Breast epithelium (tissue), 4 donors: ENCODE measurements around the gene MAK. TPM values are rescaled to one million over a fixed set of nuclear protein-coding genes. Genes with fewer than 3 reads are reported as not detected.
"Not testable (repeated sequence)": the region's sequence is repeated elsewhere in the genome, so short reads cannot be mapped to it uniquely, and the experiment has no call there.

ENCODE experiments used
- DNase-seq, 2 donors: peaks; one replicate each; pipeline ENCODE4 v3.0.0-alpha.2; 2019; ENCODE audit warnings: low spot score in 2 of 2
- H3K27ac ChIP-seq, 2 donors: fragments of 200-600 bp; sonication (generic) in 1 of 2; one replicate each; pipeline ENCODE4 v1.5.1; 2016 to 2019; ENCODE audit warnings: mild to moderate bottlenecking in 1 of 2
- H3K27me3 ChIP-seq, 2 donors: fragments of 200-600 bp; sonication (generic) in 1 of 2; one replicate each; pipeline versions ENCODE4 v1.5.1 to v1.6.0; 2017 to 2019; ENCODE audit warnings: control low read depth in 1 of 2, mild to moderate bottlenecking in 1 of 2
- H3K36me3 ChIP-seq: fragments of 200-600 bp; one replicate; pipeline ENCODE4 v1.5.1; 2019
- H3K4me1 ChIP-seq, 2 donors: fragments of 200-600 bp; sonication (generic); one replicate each; pipeline ENCODE4 v1.5.1; 2016 to 2019; ENCODE audit warnings: control low read depth in 1 of 2
- H3K4me3 ChIP-seq, 3 donors: fragments of 200-600 bp; sonication (generic); 1 replicate in 2 of 3; 2 replicates in 1 of 3; pipeline ENCODE4 v1.5.1; 2016 to 2019; ENCODE audit warnings: mild to moderate bottlenecking in 3 of 3, moderate library complexity in 2 of 3
- H3K9me3 ChIP-seq, 2 donors: fragments of 200-600 bp; sonication (generic) in 1 of 2; one replicate each; pipeline ENCODE4 v1.5.1; 2016 to 2019; ENCODE audit warnings: control low read depth in 1 of 2
- POLR2A ChIP-seq: fragments of 450-650 bp; IDR thresholded peaks from one replicate; pipeline ENCODE4 v1.6.1; 2016; ENCODE audit warnings: antibody characterized with exemption, mild to moderate bottlenecking, moderate library complexity
- POLR2AphosphoS5 ChIP-seq, 3 donors: sonication (generic); formaldehyde crosslinking; IDR thresholded peaks; one replicate each; pipeline ENCODE4 v1.6.1; 2017; ENCODE audit warnings: antibody characterized with exemption in 3 of 3
- intact Hi-C: fragments of 100-400 bp; cut with DNase I; formaldehyde crosslinking; loops from one replicate; pipeline ENCODE4 v1.15.1; 2023; ENCODE audit warnings: low total_unique reads
- total RNA-seq, 3 donors: library from RNA; depleted of rRNA; stranded (reverse); fragments of >200 nt; gene quantifications; one replicate each; pipeline ENCODE4 v1.1.0, GENCODE V29; 2016
- TF ChIP-seq, protein P1 (sequence below), 3 donors: fragments of 450-650 bp; IDR thresholded peaks; one replicate each; pipeline ENCODE4 v1.5.1; 2016 to 2017; ENCODE audit warnings: antibody characterized with exemption in 3 of 3, mild to moderate bottlenecking in 3 of 3, moderate library complexity in 3 of 3

The MAK gene
- total RNA-seq, 3 donors from 2014 or later = 0.16 to 0.98 (median 0.59) TPM

DNA sequence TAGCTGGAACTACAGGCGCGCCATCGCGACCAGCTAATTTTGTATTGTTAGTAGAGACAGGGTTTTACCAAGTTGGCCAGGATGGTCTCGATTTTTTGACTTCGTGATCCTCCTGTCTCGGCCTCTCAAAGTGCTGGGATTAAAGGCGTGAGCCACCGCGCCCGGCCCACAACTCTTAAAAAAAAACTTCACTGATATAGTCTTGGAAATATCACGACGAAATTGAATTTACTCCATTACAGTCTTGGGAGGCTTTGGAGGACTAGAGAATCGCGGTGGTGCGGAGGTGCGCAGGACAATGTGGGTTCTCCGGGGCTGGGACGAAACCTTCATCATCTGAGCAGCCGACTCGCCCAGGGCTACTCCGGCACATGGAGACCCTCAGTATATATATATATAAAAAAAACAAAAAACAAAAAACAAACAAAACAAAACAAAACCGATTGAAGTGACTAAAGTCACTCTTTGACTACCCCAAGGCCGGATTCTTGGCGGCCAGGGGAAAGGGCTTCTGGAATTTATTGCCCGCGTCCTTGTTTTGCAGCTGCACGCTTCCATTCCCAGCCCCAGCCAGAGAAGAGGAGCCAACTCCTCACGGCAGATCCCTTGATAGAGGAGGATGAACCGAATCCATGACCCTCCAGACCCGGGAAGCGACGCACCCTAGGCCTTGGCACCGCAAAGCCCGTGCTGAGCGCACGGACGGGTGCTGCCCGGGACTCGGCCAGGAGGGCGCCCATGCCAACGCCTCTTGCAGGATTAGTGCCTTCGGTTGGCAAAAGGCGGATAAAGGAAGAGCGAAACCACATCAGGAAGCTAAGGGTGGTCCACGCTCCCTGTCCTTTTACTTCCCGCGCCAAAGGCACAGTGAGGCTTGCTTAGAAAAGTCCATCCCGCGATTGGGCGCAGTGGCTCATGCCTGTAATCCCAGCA, 45.2 kb upstream of the MAK start:
- Histone ChIP-seq H3K4me1 (no peaks in the 10 kb centered on the region), H3K36me3 (no peaks in the 10 kb centered on the region), H3K4me3 (no peak overlapping the region), H3K9me3 (no peaks in the 10 kb centered on the region), H3K27ac (no peak overlapping the region), H3K27me3 (peaks cover 5 to 61% of the 10 kb centered on the region in 2 donors)
- no peak for DNase-seq
- intact Hi-C loops = no loop called here
- TF ChIP-seq POLR2A = no peak
- no peak for TF ChIP-seq POLR2AphosphoS5 (IDR thresholded peaks at IDR 0.05)
- TF ChIP-seq, protein P1, sequence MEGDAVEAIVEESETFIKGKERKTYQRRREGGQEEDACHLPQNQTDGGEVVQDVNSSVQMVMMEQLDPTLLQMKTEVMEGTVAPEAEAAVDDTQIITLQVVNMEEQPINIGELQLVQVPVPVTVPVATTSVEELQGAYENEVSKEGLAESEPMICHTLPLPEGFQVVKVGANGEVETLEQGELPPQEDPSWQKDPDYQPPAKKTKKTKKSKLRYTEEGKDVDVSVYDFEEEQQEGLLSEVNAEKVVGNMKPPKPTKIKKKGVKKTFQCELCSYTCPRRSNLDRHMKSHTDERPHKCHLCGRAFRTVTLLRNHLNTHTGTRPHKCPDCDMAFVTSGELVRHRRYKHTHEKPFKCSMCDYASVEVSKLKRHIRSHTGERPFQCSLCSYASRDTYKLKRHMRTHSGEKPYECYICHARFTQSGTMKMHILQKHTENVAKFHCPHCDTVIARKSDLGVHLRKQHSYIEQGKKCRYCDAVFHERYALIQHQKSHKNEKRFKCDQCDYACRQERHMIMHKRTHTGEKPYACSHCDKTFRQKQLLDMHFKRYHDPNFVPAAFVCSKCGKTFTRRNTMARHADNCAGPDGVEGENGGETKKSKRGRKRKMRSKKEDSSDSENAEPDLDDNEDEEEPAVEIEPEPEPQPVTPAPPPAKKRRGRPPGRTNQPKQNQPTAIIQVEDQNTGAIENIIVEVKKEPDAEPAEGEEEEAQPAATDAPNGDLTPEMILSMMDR (IDR thresholded peaks at IDR 0.05) = no peak

DNA sequence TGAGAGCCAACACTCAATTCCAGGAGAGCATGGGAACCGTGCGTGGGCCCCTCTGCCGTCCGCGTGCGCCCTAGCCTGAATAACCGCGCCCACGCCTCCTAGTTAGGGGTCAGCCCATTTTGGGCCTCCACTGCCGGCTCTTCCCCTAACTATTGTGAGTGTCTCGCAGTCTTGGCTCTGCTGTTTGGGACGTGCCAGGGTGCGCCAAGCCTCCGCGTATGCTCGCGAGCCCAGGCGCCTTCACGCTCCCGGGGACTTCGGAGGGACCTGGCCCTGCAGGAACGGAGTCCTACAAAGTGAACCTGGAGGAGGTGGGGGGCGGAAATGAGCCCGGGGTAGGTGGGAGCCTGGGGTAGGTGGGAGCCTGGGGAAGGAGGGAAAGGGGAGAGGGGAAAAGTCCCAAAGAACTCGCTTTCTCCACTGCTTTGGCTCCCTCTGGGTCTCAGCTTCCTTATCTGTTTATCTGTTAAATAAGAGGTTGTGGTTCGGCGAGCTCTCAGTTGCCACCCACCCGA, 44.4 kb upstream of the MAK start:
- Histone ChIP-seq H3K4me3 (peak overlapping the region in 2 of 3 donors; percentile 0 to 7), H3K4me1 (no peaks in the 10 kb centered on the region), H3K9me3 (no peaks in the 10 kb centered on the region), H3K36me3 (no peaks in the 10 kb centered on the region), H3K27me3 (peaks cover 5 to 61% of the 10 kb centered on the region in 2 donors), H3K27ac (no peak overlapping the region)
- intact Hi-C loops = no loop called here
- TF ChIP-seq POLR2A (no peak), POLR2AphosphoS5 (IDR thresholded peaks at IDR 0.05) (no peak)
- TF ChIP-seq, protein P1 (IDR thresholded peaks at IDR 0.05) = no peak
- DNase-seq = no peak

- H3K27ac ChIP-seq, H3K4me1 ChIP-seq, H3K9me3 ChIP-seq, DNase-seq, intact Hi-C loops, H3K36me3 ChIP-seq, H3K4me3 ChIP-seq: not testable (repeated sequence)
- H3K27me3 ChIP-seq = peaks cover 5 to 61% of the 10 kb centered on the region in 2 donors
Observed at GRCh38 chr6:10882253-10882630, 43.9 kb upstream of the MAK start.

- no peak for DNase-seq
- intact Hi-C loops = no loop called here
- Histone ChIP-seq H3K27ac (no peak overlapping the region), H3K9me3 (no peaks in the 10 kb centered on the region), H3K27me3 (peaks cover 5 to 43% of the 10 kb centered on the region in 2 donors), H3K4me3 (no peak overlapping the region), H3K4me1 (no peaks in the 10 kb centered on the region), H3K36me3 (no peaks in the 10 kb centered on the region)
- TF ChIP-seq, protein P1 (IDR thresholded peaks at IDR 0.05) = no peak
- TF ChIP-seq POLR2A (no peak), POLR2AphosphoS5 (IDR thresholded peaks at IDR 0.05) (no peak)
Observed at GRCh38 chr6:10880366-10880765, 42.0 kb upstream of the MAK start.

- no peak for DNase-seq
- intact Hi-C loops = no loop called here
- TF ChIP-seq POLR2A = no peak
- TF ChIP-seq, protein P1 (IDR thresholded peaks at IDR 0.05) = no peak
- TF ChIP-seq POLR2AphosphoS5 (IDR thresholded peaks at IDR 0.05) = no peak
- Histone ChIP-seq H3K4me3 (no peak overlapping the region), H3K27ac (no peak overlapping the region), H3K4me1 (no peaks in the 10 kb centered on the region), H3K36me3 (no peaks in the 10 kb centered on the region), H3K9me3 (no peaks in the 10 kb centered on the region), H3K27me3 (peaks cover 0 to 22% of the 10 kb centered on the region in 2 donors)
Observed at GRCh38 chr6:10877871-10878270, 39.5 kb upstream of the MAK start.
